RPMI8226 (cell line): ENCODE results near the gene YBX2.

ENCODE experiments used
- DNase-seq: peaks from one replicate; pipeline ENCODE4 v3.0.0-alpha.2; 2015

YBX2 gene

GRCh38 chr17:7322520-7323194, 28.2 kb upstream of the YBX2 start:
- no peak for DNase-seq

GRCh38 chr17:7321466-7321865, 27.0 kb upstream of the YBX2 start:
- no peak for DNase-seq

- DNase-seq: no peak
Measured at GRCh38 chr17:7318121-7318860, 23.9 kb upstream of the YBX2 start.

GRCh38 chr17:7317161-7317803, 22.8 kb upstream of the YBX2 start:
- DNase-seq: no peak

- no peak for DNase-seq
Measured at GRCh38 chr17:7315570-7316235, 21.3 kb upstream of the YBX2 start.

- peak; percentile 90 for DNase-seq
Measured at GRCh38 chr17:7314719-7315569, 20.5 kb upstream of the YBX2 start, which contains the start of gene GPS2. GPS2 (minus strand) TSS chr17:7315360; CDS start chr17:7315052, 308 bp downstream.

- DNase-seq: peak; percentile 28
Measured at GRCh38 chr17:7313890-7314718, 19.7 kb upstream of the YBX2 start.

- DNase-seq: peak; percentile 32
Measured at GRCh38 chr17:7313088-7313889, 18.9 kb upstream of the YBX2 start.

- no peak for DNase-seq
Measured at GRCh38 chr17:7312432-7313087, 18.1 kb upstream of the YBX2 start.

- DNase-seq: no peak
Measured at GRCh38 chr17:7311110-7311705, 16.8 kb upstream of the YBX2 start.

- DNase-seq: no peak
Measured at GRCh38 chr17:7309628-7310027, 15.2 kb upstream of the YBX2 start.

GRCh38 chr17:7308625-7309433, 14.4 kb upstream of the YBX2 start:
- DNase-seq: peak; percentile 77

GRCh38 chr17:7307686-7308624, 13.5 kb upstream of the YBX2 start:
- peak; percentile 46 for DNase-seq

GRCh38 chr17:7306911-7307685, 12.7 kb upstream of the YBX2 start, which contains the start of gene EIF5A:
EIF5A (plus strand) TSS chr17:7307628; CDS start chr17:7309636, 2,008 bp downstream.
- DNase-seq: peak; percentile 98

GRCh38 chr17:7304179-7304578, 9.7 kb upstream of the YBX2 start:
- no peak for DNase-seq

GRCh38 chr17:7296189-7296861, 1.9 kb upstream of the YBX2 start:
- peak; percentile 85 for DNase-seq
